C4-2B (cell line): ENCODE measurements around the gene CHAF1B.
"Not testable (repeated sequence)": the region's sequence is repeated elsewhere in the genome, so short reads cannot be mapped to it uniquely, and the experiment has no call there.

Source experiments
- H3K27ac ChIP-seq: fragments of 450-650 bp; 2 replicates; pipeline ENCODE4 v1.5.1; 2017
- CTCF ChIP-seq: fragments of 450-650 bp; conservative IDR thresholded peaks from 2 replicates; pipeline ENCODE4 v1.5.1; 2017; ENCODE audit warnings: mild to moderate bottlenecking
- ZFX ChIP-seq: fragments of 450-650 bp; IDR thresholded peaks from 2 replicates; pipeline ENCODE4 v1.6.1; 2017

Gene CHAF1B

GRCh38 chr21:36395353-36396111, 10.3 kb downstream of the CHAF1B start:
- no peak overlapping the region for H3K27ac ChIP-seq
- TF ChIP-seq ZFX (no peak), CTCF (no peak)

- H3K27ac ChIP-seq = no peak overlapping the region
- TF ChIP-seq CTCF (no peak), ZFX (no peak)
These were observed 11.1 kb downstream of the CHAF1B start for GRCh38 chr21:36396325-36396724.

DNA sequence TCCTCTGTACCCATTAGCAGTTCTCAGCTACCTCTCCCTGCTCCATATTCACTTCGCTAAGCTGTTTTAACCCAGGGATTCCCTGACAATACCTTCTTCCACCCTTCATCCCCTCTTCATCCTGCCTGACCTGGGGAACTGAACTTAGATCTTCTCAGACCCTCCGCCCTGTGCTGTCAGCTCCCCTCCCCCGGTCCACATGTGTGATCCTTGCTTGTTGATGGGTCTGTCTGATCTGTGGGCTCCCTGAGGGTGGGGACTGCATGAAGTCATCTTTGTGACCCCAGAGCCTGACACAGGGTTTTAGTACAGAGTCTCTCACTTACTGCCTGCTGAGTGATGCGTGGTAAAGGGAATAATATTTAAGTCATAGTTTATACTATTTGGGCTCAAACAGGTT, 11.8 kb downstream of the CHAF1B start:
- no peak for TF ChIP-seq CTCF
- no peak for TF ChIP-seq ZFX
- no peak overlapping the region for H3K27ac ChIP-seq

DNA sequence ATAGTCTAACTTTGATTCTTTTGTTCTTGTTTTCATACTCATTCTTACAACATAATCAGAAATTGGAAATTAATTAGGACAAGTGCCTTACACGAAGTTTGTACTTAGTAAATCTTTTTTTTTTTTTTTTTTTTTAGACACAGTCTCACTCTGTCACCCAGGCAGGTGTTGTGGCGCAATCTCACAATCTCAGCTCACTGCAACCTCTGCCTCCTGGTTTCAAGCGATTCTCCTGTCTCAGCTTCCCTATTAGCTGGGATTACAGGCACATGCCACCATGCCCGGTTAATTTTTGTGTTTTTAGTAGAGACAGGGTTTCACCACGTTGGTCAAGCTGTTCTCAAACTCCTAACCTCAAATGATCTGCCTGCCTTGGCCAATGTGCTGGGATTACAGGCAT, 12.4 kb downstream of the CHAF1B start:
- no peak overlapping the region for H3K27ac ChIP-seq
- no peak for TF ChIP-seq CTCF
- TF ChIP-seq ZFX = no peak

GRCh38 chr21:36399736-36400135, 14.5 kb downstream of the CHAF1B start:
- not testable (repeated sequence) for H3K27ac ChIP-seq

GRCh38 chr21:36400719-36401118, 15.5 kb downstream of the CHAF1B start:
- H3K27ac ChIP-seq = no peak overlapping the region
- TF ChIP-seq ZFX (no peak), CTCF (no peak)

- peak overlapping the region; percentile 71 for H3K27ac ChIP-seq
- TF ChIP-seq ZFX (no peak), CTCF (no peak)
These were observed 17.1 kb downstream of the CHAF1B start for GRCh38 chr21:36402339-36402738.

DNA sequence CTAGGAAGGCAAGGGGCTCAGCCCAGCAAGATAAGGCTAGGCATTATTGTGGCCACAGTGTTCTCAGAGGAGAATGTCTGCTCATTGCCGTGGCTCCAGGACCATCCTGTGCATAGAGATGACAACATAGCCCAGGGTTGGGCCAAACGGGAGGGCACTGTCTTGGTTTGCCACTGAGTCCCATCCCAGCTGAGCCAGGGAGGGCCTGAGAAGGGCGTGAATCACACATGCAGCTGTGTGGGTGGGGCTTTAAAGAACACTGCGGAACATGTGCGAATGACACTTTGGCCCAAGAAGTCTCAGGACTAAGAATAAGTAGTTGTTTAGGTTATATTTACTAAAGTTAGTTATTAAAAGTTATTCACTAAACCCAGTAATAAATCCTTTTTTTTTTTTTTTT, 18.5 kb downstream of the CHAF1B start:
- TF ChIP-seq CTCF (no peak), ZFX (no peak)
- H3K27ac ChIP-seq = peak overlapping the region; percentile 71; the same call in 1 of the 2 replicates
